Omental fat pad (tissue), 4 donors: ENCODE measurements around the gene FARS2. TPM values are rescaled to one million over a fixed set of nuclear protein-coding genes. Genes with fewer than 3 reads are reported as not detected.

Source experiments
- ATAC-seq: fragments of 150-250 bp; one replicate; pipeline ENCODE4 v1.9.1; 2016; ENCODE audit warnings: mild to moderate bottlenecking, moderate library complexity; ENCODE audit not compliant: low FRiP score
- DNase-seq: peaks from one replicate; pipeline ENCODE4 v3.0.0-alpha.2; 2019; ENCODE audit warnings: low spot score
- CTCF ChIP-seq, 3 donors: fragments of 450-650 bp; IDR thresholded peaks; one replicate each; pipeline ENCODE4 v1.5.1; 2016 to 2017; ENCODE audit warnings: antibody characterized with exemption in 3 of 3, mild to moderate bottlenecking in 3 of 3, moderate library complexity in 2 of 3
- total RNA-seq, 4 donors: library from RNA; depleted of rRNA; stranded (reverse); fragments of >200 nt; gene quantifications; one replicate each; pipeline ENCODE4 v1.1.0, GENCODE V29; 2016

Gene FARS2
- total RNA-seq, 4 donors from 2014 or later: 12.5 to 18.1 (median 14.5) TPM

- TF ChIP-seq CTCF (IDR thresholded peaks at IDR 0.05): no peak
- DNase-seq (no peak), ATAC-seq (no peak)
Measured at GRCh38 chr6:5442916-5443315, 181.6 kb downstream of the FARS2 start.

GRCh38 chr6:5443491-5443890 is 182.2 kb downstream of the FARS2 start:
- ATAC-seq: no peak
- no peak for TF ChIP-seq CTCF (IDR thresholded peaks at IDR 0.05)

GRCh38 chr6:5446362-5447075 is 185.2 kb downstream of the FARS2 start:
- TF ChIP-seq CTCF (IDR thresholded peaks at IDR 0.05): no peak
- ATAC-seq: no peak

More at GRCh38 chr6:5443491-5443890, 182.2 kb downstream of the FARS2 start:
- no peak for DNase-seq

GRCh38 chr6:5447921-5448320 is 186.6 kb downstream of the FARS2 start:
- TF ChIP-seq CTCF (IDR thresholded peaks at IDR 0.05): no peak
- DNase-seq: no peak
- no peak for ATAC-seq

More at GRCh38 chr6:5446362-5447075, 185.2 kb downstream of the FARS2 start:
- no peak for DNase-seq

GRCh38 chr6:5450073-5450472 is 188.8 kb downstream of the FARS2 start:
- ATAC-seq: no peak
- no peak for TF ChIP-seq CTCF (IDR thresholded peaks at IDR 0.05)
- DNase-seq: no peak

GRCh38 chr6:5453546-5453945 is 192.2 kb downstream of the FARS2 start:
- no peak for TF ChIP-seq CTCF (IDR thresholded peaks at IDR 0.05)
- ATAC-seq: no peak

GRCh38 chr6:5455142-5455541 is 193.8 kb downstream of the FARS2 start:
- no peak for TF ChIP-seq CTCF (IDR thresholded peaks at IDR 0.05)
- DNase-seq (no peak), ATAC-seq (no peak)

More at GRCh38 chr6:5453546-5453945, 192.2 kb downstream of the FARS2 start:
- DNase-seq: no peak
